GM06990 (cell line): ENCODE results near the gene FABP3.

ENCODE experiments used
- DNase-seq: peaks from one replicate; pipeline ENCODE4 v3.0.0-alpha.2; 2011; ENCODE audit not compliant: insufficient read length; ENCODE audit errors: extremely low read depth
- H3K27me3 ChIP-seq: replicated peaks from 2 replicates; pipeline ENCODE4 v1.6.0; 2011; ENCODE audit warnings: low read length; ENCODE audit not compliant: control insufficient read depth, insufficient read depth
- H3K36me3 ChIP-seq: 2 replicates; pipeline ENCODE4 v1.5.1; 2011; ENCODE audit warnings: low read length; ENCODE audit not compliant: control insufficient read depth, insufficient read depth
- H3K4me3 ChIP-seq: replicated peaks from 2 replicates; pipeline ENCODE4 v1.5.1; 2011; ENCODE audit warnings: low read depth, mild to moderate bottlenecking, control low read depth, low read length
- CTCF ChIP-seq: IDR thresholded peaks from 2 replicates; pipeline ENCODE4 v1.5.1; 2011; ENCODE audit warnings: low read length, control low read depth, mild to moderate bottlenecking, inconsistent platforms; ENCODE audit not compliant: insufficient read depth, poor library complexity, severe bottlenecking

FABP3 gene

GRCh38 chr1:31416101-31416736 is 43.3 kb upstream of the FABP3 start:
- DNase-seq, result no peak
- no peaks in the 10 kb centered on the region for H3K36me3 ChIP-seq
- H3K27me3 ChIP-seq, result no peaks in the 10 kb centered on the region; the same call in 1 of the 2 replicates
- no peak for TF ChIP-seq CTCF
- H3K4me3 ChIP-seq, result no peak overlapping the region

DNA sequence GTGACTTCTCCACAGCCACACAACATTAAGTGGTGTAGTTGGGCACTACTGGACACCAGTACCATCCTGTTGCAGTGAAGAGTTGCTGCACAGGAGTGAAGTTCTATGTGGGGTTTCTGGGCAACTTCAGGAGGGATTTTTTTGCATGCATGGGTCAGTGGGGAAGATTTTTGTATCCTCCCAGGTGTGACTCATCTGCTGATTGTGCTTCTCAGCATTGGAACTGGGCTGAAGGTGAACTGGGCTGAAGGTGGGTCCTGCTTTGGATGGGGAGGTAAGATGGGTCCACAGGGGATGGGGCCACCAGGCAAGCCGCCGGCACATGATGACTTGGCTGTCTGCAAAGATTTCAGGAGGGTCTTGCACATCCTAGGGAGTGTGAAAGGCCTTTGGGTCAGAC is 42.8 kb upstream of the FABP3 start:
- DNase-seq, result no peak
- H3K36me3 ChIP-seq, result no peaks in the 10 kb centered on the region
- no peaks in the 10 kb centered on the region; the same call in 1 of the 2 replicates for H3K27me3 ChIP-seq
- no peak for TF ChIP-seq CTCF
- no peak overlapping the region for H3K4me3 ChIP-seq

DNA sequence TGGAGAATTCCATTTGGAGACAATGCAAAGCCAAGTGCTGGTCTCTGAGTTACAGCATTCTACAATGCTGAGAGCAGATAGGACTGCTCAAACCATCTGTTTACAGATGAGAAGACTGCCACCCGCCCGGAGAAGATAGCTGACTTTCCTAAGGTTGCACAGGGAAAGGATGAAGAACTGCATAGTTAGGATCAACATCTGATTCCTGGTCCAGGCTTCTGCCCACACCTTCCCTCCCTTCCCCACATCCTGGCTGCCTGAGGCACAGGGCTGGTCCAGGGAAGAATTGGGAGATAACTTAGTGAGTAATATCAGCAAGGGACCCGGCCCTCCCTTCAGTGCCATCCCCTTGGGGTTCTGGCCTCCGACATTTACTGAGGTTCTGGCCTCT is 42.1 kb upstream of the FABP3 start:
- Histone ChIP-seq H3K36me3 (no peaks in the 10 kb centered on the region), H3K4me3 (no peak overlapping the region), H3K27me3 (no peaks in the 10 kb centered on the region; the same call in none of the 2 replicates)
- no peak for DNase-seq
- no peak for TF ChIP-seq CTCF

GRCh38 chr1:31413405-31414001 is 40.6 kb upstream of the FABP3 start:
- Histone ChIP-seq H3K4me3 (peak overlapping the region; percentile 55), H3K27me3 (no peaks in the 10 kb centered on the region; the same call in none of the 2 replicates), H3K36me3 (no peaks in the 10 kb centered on the region)
- DNase-seq, result no peak
- no peak for TF ChIP-seq CTCF

DNA sequence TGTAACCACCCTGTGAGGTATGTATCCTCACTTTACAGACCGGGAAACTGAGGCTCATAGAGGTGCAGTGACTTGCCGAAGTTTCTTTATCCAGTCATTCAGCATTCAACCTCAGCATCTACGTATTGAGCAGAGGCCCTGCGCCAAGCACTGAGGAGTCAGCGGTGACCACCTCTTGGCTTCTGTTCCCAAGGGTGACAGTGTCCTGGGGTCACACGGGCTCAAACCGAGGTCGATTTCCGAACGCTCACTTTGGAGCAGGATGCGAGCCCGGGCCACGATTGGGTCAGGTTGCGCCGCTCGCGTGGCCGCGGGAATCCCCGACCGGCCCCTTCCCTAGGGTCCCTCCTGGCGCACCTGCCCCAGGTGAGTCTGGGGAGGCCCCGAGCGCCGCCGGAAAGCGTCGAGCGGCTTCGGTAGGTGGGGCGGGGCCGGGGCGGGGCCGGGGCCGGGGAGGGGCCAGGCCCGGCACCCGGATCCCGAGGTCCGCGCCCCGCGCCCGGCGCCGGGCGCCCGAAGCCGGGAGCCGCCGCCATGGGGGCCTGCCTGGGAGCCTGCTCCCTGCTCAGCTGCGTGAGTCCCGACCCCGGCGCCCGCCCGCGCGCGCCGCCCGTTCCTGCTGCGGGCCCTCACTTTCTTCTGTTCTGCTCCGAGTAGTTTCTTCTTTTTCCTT is 40.0 kb upstream of the FABP3 start, which contains the start of gene SERINC2:
Gene SERINC2, plus strand, starts transcription at position 482 of the 673 bp plus-strand sequence. Its CDS starts 53 bp downstream, at position 535.
- TF ChIP-seq CTCF, result no peak
- Histone ChIP-seq H3K27me3 (no peaks in the 10 kb centered on the region; the same call in none of the 2 replicates), H3K36me3 (no peaks in the 10 kb centered on the region), H3K4me3 (peak within 1 kb of the TSS; percentile 55)
- no peak for DNase-seq
